HL-60 (cell line): ENCODE measurements around the gene ATXN3L.

ENCODE experiments used
- CTCF ChIP-seq: IDR thresholded peaks from one replicate; pipeline ENCODE4 v1.5.1; 2011; ENCODE audit warnings: low read length, control low read depth, inconsistent platforms; ENCODE audit not compliant: insufficient read depth
- POLR2AphosphoS5 ChIP-seq: IDR thresholded peaks from 2 replicates; pipeline ENCODE4 v1.6.1; 2012; ENCODE audit warnings: low read depth
- REST ChIP-seq: IDR thresholded peaks from 2 replicates; pipeline ENCODE4 v1.6.1; 2012; ENCODE audit warnings: low read depth; ENCODE audit not compliant: insufficient replicate concordance

GRCh38 chrX:13327666-13328065 is 7.8 kb upstream of the ATXN3L start:
- no peak for TF ChIP-seq CTCF
- TF ChIP-seq REST: no peak
- TF ChIP-seq POLR2AphosphoS5: no peak
